Activated CD4-positive, alpha-beta T cell treated with anti-CD3 and anti-CD28 coated beads for 36 hours (primary cell): ENCODE measurements around the gene AKT2. TPM values are rescaled to one million over a fixed set of nuclear protein-coding genes. Genes with fewer than 3 reads are reported as not detected.

Experiments used
- ATAC-seq: fragments of 200-7000 bp; cut with Tn5 transposase; one replicate; pipeline ENCODE4 v1.10.0; 2021; ENCODE audit warnings: mild to moderate bottlenecking, moderate library complexity
- CTCF ChIA-PET: fragments of 350-600 bp; sonication (Branson Sonifier 250); formaldehyde crosslinking; loops from one replicate; lab custom pipeline; 2021; ENCODE audit warnings: antibody characterized with exemption; lab: Charles Lee
- POLR2A ChIA-PET: fragments of 350-600 bp; sonication (Branson Sonifier 250); formaldehyde crosslinking; loops from one replicate; lab custom pipeline; 2021; ENCODE audit warnings: antibody characterized with exemption, inconsistent platforms; lab: Charles Lee
- DNase-seq: peaks from one replicate; pipeline ENCODE4 v3.0.0-alpha.2; 2020
- H3K27ac Mint-ChIP-seq: one replicate; pipeline ENCODE4 v1.8.0; 2021; ENCODE audit warnings: mixed read lengths
- H3K27me3 Mint-ChIP-seq: one replicate; pipeline ENCODE4 v1.8.0; 2021; ENCODE audit warnings: mixed read lengths
- H3K36me3 Mint-ChIP-seq: one replicate; pipeline ENCODE4 v1.8.0; 2021; ENCODE audit warnings: low read depth, mixed read lengths
- H3K4me1 Mint-ChIP-seq: one replicate; pipeline ENCODE4 v1.8.0; 2021; ENCODE audit warnings: mixed read lengths
- H3K4me3 Mint-ChIP-seq: one replicate; pipeline ENCODE4 v1.8.0; 2021; ENCODE audit warnings: mild to moderate bottlenecking, moderate library complexity, mixed read lengths
- H3K9me3 Mint-ChIP-seq: one replicate; pipeline ENCODE4 v1.8.0; 2021; ENCODE audit warnings: low read depth, mixed read lengths
- intact Hi-C, 2 experiments: fragments of 100-400 bp; cut with DNase I in 1 of 2; cut with micrococcal nuclease in 1 of 2; formaldehyde crosslinking; loops; one replicate each; pipeline versions ENCODE4 v1.14.2 to v1.15.1; 2022 to 2024; cut with DNase I, micrococcal nuclease
- total RNA-seq, 2 experiments: library from RNA; stranded (reverse); gene quantifications; one replicate each; pipeline ENCODE4 v1.2.3, GENCODE V29; 2021

The AKT2 gene
- total RNA-seq, 2 experiments from 2014 or later: 142 to 148 TPM

- DNase-seq (no peak), ATAC-seq (no peak)
- ChIA-PET POLR2A (no interaction called here), CTCF (interaction anchor here (0.6 to 0.8 kb wide), 2 partner anchors 130 to 334 kb away, joined by 3 to 4 read pairs; no protein-coding TSS in a partner anchor)
- intact Hi-C loops: loop anchor here (5.0 to 10.0 kb wide), 2 partner anchors 163 to 224 kb away; no protein-coding TSS in a partner anchor
- no peaks in the 10 kb centered on the region for H3K36me3 Mint-ChIP-seq
- no peak overlapping the region for H3K27ac Mint-ChIP-seq
- no peaks in the 10 kb centered on the region for H3K9me3 Mint-ChIP-seq
- H3K27me3 Mint-ChIP-seq: no peaks in the 10 kb centered on the region
- no peaks in the 10 kb centered on the region for H3K4me1 Mint-ChIP-seq
- no peak overlapping the region for H3K4me3 Mint-ChIP-seq
Observed at GRCh38 chr19:40300668-40301067, 15.5 kb upstream of the AKT2 start.

- ChIA-PET CTCF (interaction anchor here (1.0 kb wide), 1 partner anchor 251 kb away, joined by 3 read pairs; no protein-coding TSS in a partner anchor), POLR2A (no interaction called here)
- intact Hi-C loops: no loop called here
- Mint-ChIP-seq H3K4me3 (no peak overlapping the region), H3K9me3 (no peaks in the 10 kb centered on the region), H3K27ac (no peak overlapping the region), H3K4me1 (no peaks in the 10 kb centered on the region), H3K36me3 (no peaks in the 10 kb centered on the region), H3K27me3 (no peaks in the 10 kb centered on the region)
- ATAC-seq (no peak), DNase-seq (no peak)
Observed at GRCh38 chr19:40298026-40298425, 12.9 kb upstream of the AKT2 start.

GRCh38 chr19:40294560-40294959 is 9.4 kb upstream of the AKT2 start:
- intact Hi-C loops: no loop called here
- ATAC-seq: no peak
- Mint-ChIP-seq H3K9me3 (no peaks in the 10 kb centered on the region), H3K36me3 (no peaks in the 10 kb centered on the region), H3K27ac (no peak overlapping the region), H3K4me3 (no peak overlapping the region), H3K4me1 (no peaks in the 10 kb centered on the region), H3K27me3 (no peaks in the 10 kb centered on the region)
- POLR2A ChIA-PET: no interaction called here
- no peak for DNase-seq
- CTCF ChIA-PET: interaction anchor here (0.6 to 1.4 kb wide), 3 partner anchors 11 to 155 kb away, joined by 3 to 7 read pairs (median 3); no protein-coding TSS in a partner anchor

- ATAC-seq (no peak), DNase-seq (no peak)
- Mint-ChIP-seq H3K27me3 (no peaks in the 10 kb centered on the region), H3K27ac (peak overlapping the region; percentile 58), H3K4me3 (no peak overlapping the region), H3K9me3 (no peaks in the 10 kb centered on the region), H3K36me3 (peaks cover 10% of the 10 kb centered on the region), H3K4me1 (peaks cover 30% of the 10 kb centered on the region)
- intact Hi-C loops: loop anchor here (5.0 to 10.0 kb wide), 3 partner anchors 508 to 1110 kb away; partner anchors contain the start of genes BCKDHA (in 1 of the 2), EGLN2 (in 1 of the 2), EXOSC5 (in 1 of the 2) and MED29 (in 1 of the 2)
- POLR2A ChIA-PET: no interaction called here
- CTCF ChIA-PET: no interaction called here
Observed at GRCh38 chr19:40286971-40287421, 1.9 kb upstream of the AKT2 start.

GRCh38 chr19:40286235-40286970 is 1.3 kb upstream of the AKT2 start:
- Mint-ChIP-seq H3K27ac (peak overlapping the region; percentile 99), H3K36me3 (peaks cover 10% of the 10 kb centered on the region), H3K4me1 (peaks cover 36% of the 10 kb centered on the region), H3K27me3 (no peaks in the 10 kb centered on the region), H3K9me3 (no peaks in the 10 kb centered on the region), H3K4me3 (peak overlapping the region; percentile 95)
- CTCF ChIA-PET: interaction anchor here (1.2 kb wide), 1 partner anchor 263 kb away, joined by 4 read pairs; no protein-coding TSS in a partner anchor
- POLR2A ChIA-PET: interaction anchor here (0.6 to 0.8 kb wide), 3 partner anchors 96 to 157 kb away, joined by 3 to 5 read pairs (median 3); no protein-coding TSS in a partner anchor
- DNase-seq: no peak
- no peak for ATAC-seq
- intact Hi-C loops: loop anchor here (5.0 to 10.0 kb wide), 3 partner anchors 508 to 1111 kb away; partner anchors contain the start of genes BCKDHA (in 1 of the 2), EGLN2 (in 1 of the 2), EXOSC5 (in 1 of the 2) and MED29 (in 1 of the 2)

GRCh38 chr19:40285353-40286234 is 449 bp upstream of the AKT2 start:
- Mint-ChIP-seq H3K9me3 (no peaks in the 10 kb centered on the region), H3K36me3 (peaks cover 10% of the 10 kb centered on the region), H3K27ac (peak overlapping the region; percentile 99), H3K27me3 (no peaks in the 10 kb centered on the region), H3K4me3 (peak overlapping the region; percentile 95), H3K4me1 (peaks cover 42% of the 10 kb centered on the region)
- intact Hi-C loops: loop anchor here (1.0 to 10.0 kb wide), 21 partner anchors 63 to 1112 kb away; partner anchors contain the start of genes C19orf47 (in 2 of the 2), MAP3K10 (in 2 of the 2), PLD3 (in 2 of the 2) and ACTMAP (in 1 of the 2)
- ATAC-seq (peak; percentile 89), DNase-seq (peak; percentile 98)
- ChIA-PET CTCF (interaction anchor here (0.6 to 1.5 kb wide), 9 partner anchors 20 to 861 kb away, joined by 3 to 6 read pairs (median 3); no protein-coding TSS in a partner anchor), POLR2A (interaction anchor here (0.5 to 1.3 kb wide), 11 partner anchors 11 to 978 kb away, joined by 3 to 11 read pairs (median 3); partner anchors contain the start of genes BLVRB and ZNF780A)

GRCh38 chr19:40284251-40284500 is 969 bp downstream of the AKT2 start:
- H3K27me3 Mint-ChIP-seq: no peaks in the 10 kb centered on the region
- H3K4me1 Mint-ChIP-seq: peaks cover 52% of the 10 kb centered on the region
- H3K27ac Mint-ChIP-seq: peak overlapping the region; percentile 98
- CTCF ChIA-PET: interaction anchor here (1.0 kb wide), 1 partner anchor 21 kb away, joined by 3 read pairs; no protein-coding TSS in a partner anchor
- DNase-seq (no peak), ATAC-seq (no peak)
- intact Hi-C loops: loop anchor here (2.0 to 10.0 kb wide), 3 partner anchors 93 to 511 kb away; partner anchors contain the start of genes EGLN2 (in 1 of the 2) and MAP3K10 (in 1 of the 2)
- POLR2A ChIA-PET: no interaction called here
- no peaks in the 10 kb centered on the region for H3K9me3 Mint-ChIP-seq
- peaks cover 10% of the 10 kb centered on the region for H3K36me3 Mint-ChIP-seq
- peak overlapping the region; percentile 95 for H3K4me3 Mint-ChIP-seq

GRCh38 chr19:40283414-40284250 is 1.5 kb downstream of the AKT2 start:
- ATAC-seq (no peak), DNase-seq (no peak)
- peak overlapping the region; percentile 98 for H3K27ac Mint-ChIP-seq
- peaks cover 10% of the 10 kb centered on the region for H3K36me3 Mint-ChIP-seq
- peaks cover 54% of the 10 kb centered on the region for H3K4me1 Mint-ChIP-seq
- intact Hi-C loops: loop anchor here (2.0 to 10.0 kb wide), 3 partner anchors 93 to 511 kb away; partner anchors contain the start of genes EGLN2 (in 1 of the 2) and MAP3K10 (in 1 of the 2)
- CTCF ChIA-PET: interaction anchor here (0.7 to 1.0 kb wide), 2 partner anchors 9 to 22 kb away, joined by 3 read pairs; no protein-coding TSS in a partner anchor
- no peaks in the 10 kb centered on the region for H3K27me3 Mint-ChIP-seq
- H3K9me3 Mint-ChIP-seq: no peaks in the 10 kb centered on the region
- POLR2A ChIA-PET: interaction anchor here (0.6 to 0.8 kb wide), 2 partner anchors 142 to 449 kb away, joined by 3 read pairs; partner anchors contain the start of genes DYRK1B and SERTAD1
- H3K4me3 Mint-ChIP-seq: peak overlapping the region; percentile 95

GRCh38 chr19:40282920-40283319 is 2.2 kb downstream of the AKT2 start:
- ChIA-PET POLR2A (interaction anchor here (0.6 to 0.8 kb wide), 2 partner anchors 143 to 449 kb away, joined by 3 read pairs; partner anchors contain the start of genes DYRK1B and SERTAD1), CTCF (interaction anchor here (1.1 kb wide), 1 partner anchor 22 kb away, joined by 4 read pairs; no protein-coding TSS in a partner anchor)
- ATAC-seq: no peak
- no peaks in the 10 kb centered on the region for H3K27me3 Mint-ChIP-seq
- peaks cover 61% of the 10 kb centered on the region for H3K4me1 Mint-ChIP-seq
- H3K36me3 Mint-ChIP-seq: peaks cover 10% of the 10 kb centered on the region
- H3K4me3 Mint-ChIP-seq: peak overlapping the region; percentile 95
- peak overlapping the region; percentile 98 for H3K27ac Mint-ChIP-seq
- DNase-seq: no peak
- H3K9me3 Mint-ChIP-seq: no peaks in the 10 kb centered on the region
- intact Hi-C loops: loop anchor here in 1 of 2 experiments (10.0 kb wide), 1 partner anchor 512 kb away; the partner anchor contains the start of gene EGLN2
